Motor neuron (in vitro differentiated cells): ENCODE measurements around the gene ZNF747. TPM values are rescaled to one million over a fixed set of nuclear protein-coding genes. Genes with fewer than 3 reads are reported as not detected.

ENCODE experiments used
- ATAC-seq, 8 experiments: fragments of 200-7000 bp; cut with Tn5 transposase; replicated peaks in 6 of 8; 2 replicates each; pipeline ENCODE4 v1.8.0; 2021; ENCODE audit warnings: mild to moderate bottlenecking in 8 of 8, moderate library complexity in 8 of 8
- H3K27ac ChIP-seq, 2 donors: fragments of 250-450 bp; sonication (Bioruptor Pico); 2 replicates each; pipeline ENCODE4 v1.9.0; 2021; ENCODE audit warnings: antibody characterized with exemption in 2 of 2, mild to moderate bottlenecking in 2 of 2, moderate library complexity in 1 of 2
- H3K4me1 ChIP-seq, 2 donors: fragments of 250-450 bp; sonication (Bioruptor Pico); replicated peaks in 1 of 2; 2 replicates each; pipeline ENCODE4 v1.6.1; 2021; ENCODE audit warnings: antibody characterized with exemption in 2 of 2, mild to moderate bottlenecking in 2 of 2, moderate library complexity in 1 of 2
- H3K4me3 ChIP-seq, 5 donors: fragments of 250-450 bp; sonication (Bioruptor Pico); 2 replicates each; pipeline ENCODE4 v1.9.0; 2021; ENCODE audit warnings: antibody characterized with exemption in 5 of 5, mild to moderate bottlenecking in 5 of 5, moderate library complexity in 4 of 5
- WGBS, 10 experiments: fragments of 450-650 bp; shearing (Covaris generic); methylation state at CpG; one replicate each; pipeline ENCODE4 v1.0.0; 2022; 5-methylcytosine and 5-hydroxymethylcytosine counted together
- in situ Hi-C, 9 experiments: fragments of 400-800 bp; cut with MboI; loops; one replicate each; pipeline ENCODE4 v1.15.0; 2021; ENCODE audit warnings: low sequenced_read_pairs in 9 of 9, low pct_unique_long_range_greater_than_20kb in 2 of 9; ENCODE audit not compliant: unreplicated experiment in 9 of 9
- total RNA-seq, 8 experiments: library from RNA; unstranded; fragments of 300-600 nt; gene quantifications; 2 replicates each; pipeline versions ENCODE4 v1.2.3 to v1.2.4, GENCODE V29; 2022

The ZNF747 gene
- total RNA-seq, 8 experiments from 2014 or later = 5.2 to 15.2 (median 8.1) TPM

- ATAC-seq = peak; percentile 60 to 79 (median 75)
- Histone ChIP-seq H3K27ac (peak overlapping the region; percentile 84 to 85), H3K4me3 (peak overlapping the region; percentile 48 to 61 (median 53)), H3K4me1 (peaks cover 14 to 21% of the 10 kb centered on the region in 2 donors)
- in situ Hi-C loops = no loop called here
- 13 to 100% (median 44%) methylated on average over 1 to 9 of the region's 12 CpGs; no CpG with 5 or more reads in 2 of the 10 experiments for WGBS, 10 experiments
Measured at GRCh38 chr16:30535777-30536190, 1.1 kb upstream of the ZNF747 start.

- Histone ChIP-seq H3K4me1 (peaks cover 14 to 21% of the 10 kb centered on the region in 2 donors), H3K4me3 (peak overlapping the region; percentile 48 to 61 (median 53)), H3K27ac (peak overlapping the region; percentile 84 to 85)
- peak; percentile 2 to 12 (median 6) for ATAC-seq
- in situ Hi-C loops = no loop called here
- 0 to 22% (median 7%) methylated on average over 1 to 17 of the region's 18 CpGs; no CpG with 5 or more reads in 1 of the 10 experiments for WGBS, 10 experiments
Measured at GRCh38 chr16:30535106-30535776, 583 bp upstream of the ZNF747 start.

GRCh38 chr16:30533748-30534367, 800 bp downstream of the ZNF747 start:
- 0 to 74% (median 35%) methylated on average over 1 to 8 of the region's 29 CpGs; no CpG with 5 or more reads in 2 of the 10 experiments for WGBS, 10 experiments
- in situ Hi-C loops = no loop called here
- H3K4me3 ChIP-seq = peak overlapping the region; percentile 48 to 61 (median 53)
- peak overlapping the region; percentile 84 to 85 for H3K27ac ChIP-seq
- peaks cover 14 to 21% of the 10 kb centered on the region in 2 donors for H3K4me1 ChIP-seq
- ATAC-seq = peak in 2 of 8 experiments; percentile 0 to 3

- in situ Hi-C loops = no loop called here
- peaks cover 14 to 21% of the 10 kb centered on the region in 2 donors for H3K4me1 ChIP-seq
- WGBS, 10 experiments = 74 to 87% methylated on average over 7 of the region's 11 CpGs; no CpG with 5 or more reads in 8 of the 10 experiments
- no peak overlapping the region for H3K27ac ChIP-seq
- no peak overlapping the region for H3K4me3 ChIP-seq
- ATAC-seq = no peak
Measured at GRCh38 chr16:30533146-30533522, 1.5 kb downstream of the ZNF747 start.

GRCh38 chr16:30532285-30533145, 2.1 kb downstream of the ZNF747 start:
- no peak overlapping the region for H3K27ac ChIP-seq
- H3K4me3 ChIP-seq = no peak overlapping the region
- no peak for ATAC-seq
- in situ Hi-C loops = no loop called here
- peaks cover 20 to 27% of the 10 kb centered on the region in 2 donors for H3K4me1 ChIP-seq
- 85 to 100% (median 97%) methylated on average over 1 to 27 of the region's 57 CpGs; no CpG with 5 or more reads in 7 of the 10 experiments for WGBS, 10 experiments

GRCh38 chr16:30530163-30531037, 4.3 kb downstream of the ZNF747 start:
- H3K27ac ChIP-seq = no peak overlapping the region
- peaks cover 14 to 16% of the 10 kb centered on the region in 2 donors for H3K4me1 ChIP-seq
- H3K4me3 ChIP-seq = no peak overlapping the region
- ATAC-seq = no peak
- in situ Hi-C loops = no loop called here
- WGBS, 10 experiments = 73 to 100% (median 97%) methylated on average over 1 to 8 of the region's 13 CpGs; no CpG with 5 or more reads in 1 of the 10 experiments

GRCh38 chr16:30528799-30529457, 5.7 kb downstream of the ZNF747 start:
- Histone ChIP-seq H3K27ac (no peak overlapping the region), H3K4me1 (peaks cover 13 to 15% of the 10 kb centered on the region in 2 donors), H3K4me3 (no peak overlapping the region)
- no peak for ATAC-seq
- whole genome bisulfite sequencing, 10 experiments = 0 to 100% (median 90%) methylated on average over 1 to 3 of the region's 4 CpGs; no CpG with 5 or more reads in 3 of the 10 experiments
- in situ Hi-C loops = no loop called here

- ATAC-seq = peak in 2 of 8 experiments; percentile 0
- 0 to 82% (median 48%) methylated on average over 1 to 10 of the region's 14 CpGs; no CpG with 5 or more reads in 1 of the 10 experiments for WGBS, 10 experiments
- peak overlapping the region; percentile 9 to 90 (median 63) for H3K4me3 ChIP-seq
- H3K27ac ChIP-seq = peak overlapping the region; percentile 18 to 52
- H3K4me1 ChIP-seq = peaks cover 6% of the 10 kb centered on the region in 2 donors
- in situ Hi-C loops = no loop called here
Measured at GRCh38 chr16:30527635-30528178, 7.0 kb downstream of the ZNF747 start.

- WGBS, 10 experiments = 0% methylated on average over 1 of the region's 79 CpGs; no CpG with 5 or more reads in 8 of the 10 experiments
- in situ Hi-C loops = no loop called here
- peak; percentile 84 to 92 (median 88) for ATAC-seq
- Histone ChIP-seq H3K4me3 (peak overlapping the region; percentile 63 to 96 (median 84)), H3K27ac (peak overlapping the region; percentile 96 to 99), H3K4me1 (peaks cover 6% of the 10 kb centered on the region in 2 donors)
Measured at GRCh38 chr16:30526823-30527634, 7.6 kb downstream of the ZNF747 start.

- peak; percentile 30 to 45 (median 38) for ATAC-seq
- H3K27ac ChIP-seq = peak within 1 kb of the TSS; percentile 96 to 99
- in situ Hi-C loops = no loop called here
- peak within 1 kb of the TSS; percentile 63 to 96 (median 84) for H3K4me3 ChIP-seq
- H3K4me1 ChIP-seq = peaks cover 6% of the 10 kb centered on the region in 2 donors
- WGBS, 10 experiments = no CpG with 5 or more reads among the region's 73 CpGs
Measured at GRCh38 chr16:30526137-30526822, 8.4 kb downstream of the ZNF747 start, which contains the start of gene ZNF768. ZNF768 (minus strand) TSS chr16:30526566; CDS start chr16:30526413, 153 bp downstream.
